Prostate gland (tissue), 2 donors: ENCODE results near the gene SOX12.

Experiments used
- CTCF ChIP-seq, 4 experiments: fragments of 200-600 bp in 2 of 4; fragments of 450-650 bp in 2 of 4; sonication (generic) in 2 of 4; IDR thresholded peaks; 1 replicate in 3 of 4; 2 replicates in 1 of 4; pipeline ENCODE4 v1.5.1; 2016 to 2019; ENCODE audit warnings: antibody characterized with exemption in 4 of 4, mild to moderate bottlenecking in 2 of 4, moderate library complexity in 2 of 4
- POLR2A ChIP-seq: fragments of 450-650 bp; IDR thresholded peaks from one replicate; pipeline ENCODE4 v1.6.1; 2016; ENCODE audit warnings: antibody characterized with exemption, mild to moderate bottlenecking
- POLR2AphosphoS5 ChIP-seq: sonication (generic); formaldehyde crosslinking; IDR thresholded peaks from one replicate; pipeline ENCODE4 v1.6.1; 2017; ENCODE audit warnings: antibody characterized with exemption

GRCh38 chr20:290084-290831 is 35.1 kb upstream of the SOX12 start, which contains the start of gene C20orf96:
- peak in 2 of 4 experiments; percentile 31 to 53 for TF ChIP-seq CTCF (IDR thresholded peaks at IDR 0.05)
- TF ChIP-seq POLR2A = peak; percentile 26
- TF ChIP-seq POLR2AphosphoS5 = peak; percentile 45
